Activated T-cell treated with anti-CD3 and anti-CD28 coated beads, Interleukin-2, amount 50 U/mL, for 1 hour (primary cell): ENCODE data around the gene MNX1.

ENCODE experiments used
- DNase-seq: peaks from one replicate; pipeline ENCODE4 v3.0.0-alpha.2; 2020

Gene MNX1

DNA sequence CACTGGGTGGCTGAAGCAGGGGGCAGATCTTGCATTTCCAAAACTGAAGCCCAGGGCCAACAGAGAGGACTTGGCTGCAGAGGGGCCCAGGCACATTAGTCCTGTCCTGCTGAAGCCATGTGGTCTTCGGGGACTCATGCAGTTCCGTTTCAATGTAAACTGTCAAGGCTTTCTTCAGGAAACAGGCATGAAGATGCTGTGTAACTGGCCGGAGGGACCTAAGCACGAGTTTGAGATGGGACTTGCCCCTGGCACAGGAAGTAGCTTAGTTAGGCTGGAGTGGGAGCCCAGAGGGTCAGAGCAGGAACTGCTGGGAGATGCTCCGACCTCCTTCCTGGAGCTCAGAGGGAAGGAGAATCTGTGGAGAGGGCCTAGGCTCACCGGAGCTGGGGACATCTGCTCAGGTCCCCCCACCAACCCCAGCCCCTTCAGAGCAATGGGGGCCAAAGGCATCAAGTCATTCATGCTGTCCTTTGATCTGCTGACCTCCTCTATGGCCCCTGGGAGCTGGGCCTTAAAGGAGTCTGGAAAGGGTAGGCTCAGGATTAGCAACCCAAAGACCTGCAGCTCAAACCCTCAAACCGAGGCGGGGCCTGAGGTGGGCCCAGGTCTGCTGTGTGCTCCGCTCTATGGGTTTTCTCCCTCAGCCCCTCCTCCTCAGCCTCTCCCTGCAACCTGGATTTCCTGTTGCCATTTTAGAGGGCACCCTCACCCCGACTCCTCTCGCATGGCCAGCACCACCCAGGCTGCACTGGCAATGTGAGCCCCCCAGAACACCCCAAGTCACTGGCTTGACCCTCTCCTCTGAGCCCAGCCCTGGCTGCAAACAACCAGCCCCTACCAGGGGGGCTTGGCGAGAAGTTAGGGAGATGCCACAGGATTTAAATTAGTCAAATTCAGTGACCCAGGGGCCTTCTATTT, 4.4 kb upstream of the MNX1 start:
- DNase-seq: no peak

DNA sequence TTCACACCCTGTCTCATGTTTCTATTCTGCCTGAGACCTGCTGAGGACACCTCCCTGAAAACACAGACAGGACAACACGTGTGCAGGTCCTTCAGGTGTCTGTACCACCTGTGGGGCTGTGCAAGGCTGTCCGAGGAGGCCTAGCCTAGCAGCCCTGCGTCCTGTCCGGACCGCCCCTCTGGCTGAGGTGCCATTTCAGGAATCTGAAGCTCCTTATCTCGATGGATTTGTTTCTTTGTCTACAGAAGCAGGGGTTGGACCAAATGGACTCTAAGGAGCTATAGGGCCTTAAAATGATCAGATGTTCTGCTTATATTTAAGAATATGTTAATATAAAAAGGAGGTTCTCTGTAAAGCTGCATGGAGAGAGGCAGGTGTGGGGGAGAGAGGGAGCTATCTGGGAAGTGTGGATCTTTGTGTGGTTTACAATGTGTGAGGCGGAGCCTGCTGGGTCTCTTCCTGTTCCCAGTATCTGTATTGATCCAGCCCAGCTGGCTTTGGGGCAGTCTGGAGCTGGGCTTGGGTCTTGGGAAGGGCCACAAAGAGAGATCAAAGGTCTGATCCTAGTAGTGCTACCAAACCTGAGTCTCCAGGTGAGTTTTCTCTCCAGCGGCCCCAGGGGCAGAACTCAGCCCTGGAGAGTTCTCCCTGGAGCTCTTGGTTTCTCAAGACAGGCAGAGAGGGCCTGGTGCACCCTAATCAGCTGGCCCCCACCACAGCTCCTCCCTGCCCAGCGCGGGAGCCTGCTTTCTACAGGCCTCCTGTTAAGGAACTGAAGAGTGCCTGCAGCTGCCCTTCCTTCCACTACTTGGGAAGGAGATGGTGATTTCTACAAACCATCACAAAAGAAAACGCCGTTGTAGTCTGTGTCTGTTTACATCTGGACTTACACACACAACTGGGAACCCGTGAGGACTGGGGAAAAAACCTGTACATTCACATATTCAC, 3.4 kb upstream of the MNX1 start:
- no peak for DNase-seq

DNA sequence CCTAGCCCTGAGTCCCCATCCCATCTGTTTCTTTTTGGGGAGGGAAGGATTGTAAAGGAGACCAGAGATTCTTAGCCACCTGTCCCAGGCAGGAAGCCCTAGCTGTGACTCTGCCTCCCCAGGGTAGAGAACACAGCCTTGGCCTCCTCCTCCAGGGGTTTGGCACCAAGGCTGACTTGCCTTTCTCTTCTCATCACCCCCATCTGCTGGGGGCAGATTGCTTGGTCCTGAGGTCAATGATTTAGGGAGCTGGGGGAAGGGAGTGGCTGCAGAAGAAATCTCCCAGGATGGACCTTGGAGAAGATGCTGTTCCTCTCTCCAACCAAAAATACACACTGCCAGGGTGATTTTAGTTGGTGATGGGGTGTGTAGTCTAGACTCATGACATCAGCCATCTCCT, 2.6 kb upstream of the MNX1 start:
- DNase-seq: no peak

DNA sequence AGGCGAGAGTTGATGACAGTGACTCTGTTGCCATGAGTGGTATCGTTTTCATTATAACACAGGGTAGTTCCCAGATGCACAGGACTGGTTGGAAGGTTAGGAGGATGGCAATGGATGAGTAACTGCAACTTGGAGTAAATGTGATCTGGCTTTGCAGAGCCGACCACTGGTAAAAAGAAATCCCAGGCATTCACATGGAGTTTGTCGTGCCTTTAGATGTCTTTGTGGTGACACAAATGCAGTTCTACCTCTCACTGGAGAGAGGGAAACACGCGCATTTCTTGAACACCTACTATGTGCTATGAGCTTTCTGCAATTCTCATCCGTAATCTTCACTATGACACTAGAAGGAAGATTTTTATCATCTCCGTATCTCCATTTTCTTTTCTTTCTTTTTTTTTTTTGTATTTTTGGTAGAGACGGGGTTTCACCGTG, 1.7 kb upstream of the MNX1 start:
- DNase-seq: no peak

DNA sequence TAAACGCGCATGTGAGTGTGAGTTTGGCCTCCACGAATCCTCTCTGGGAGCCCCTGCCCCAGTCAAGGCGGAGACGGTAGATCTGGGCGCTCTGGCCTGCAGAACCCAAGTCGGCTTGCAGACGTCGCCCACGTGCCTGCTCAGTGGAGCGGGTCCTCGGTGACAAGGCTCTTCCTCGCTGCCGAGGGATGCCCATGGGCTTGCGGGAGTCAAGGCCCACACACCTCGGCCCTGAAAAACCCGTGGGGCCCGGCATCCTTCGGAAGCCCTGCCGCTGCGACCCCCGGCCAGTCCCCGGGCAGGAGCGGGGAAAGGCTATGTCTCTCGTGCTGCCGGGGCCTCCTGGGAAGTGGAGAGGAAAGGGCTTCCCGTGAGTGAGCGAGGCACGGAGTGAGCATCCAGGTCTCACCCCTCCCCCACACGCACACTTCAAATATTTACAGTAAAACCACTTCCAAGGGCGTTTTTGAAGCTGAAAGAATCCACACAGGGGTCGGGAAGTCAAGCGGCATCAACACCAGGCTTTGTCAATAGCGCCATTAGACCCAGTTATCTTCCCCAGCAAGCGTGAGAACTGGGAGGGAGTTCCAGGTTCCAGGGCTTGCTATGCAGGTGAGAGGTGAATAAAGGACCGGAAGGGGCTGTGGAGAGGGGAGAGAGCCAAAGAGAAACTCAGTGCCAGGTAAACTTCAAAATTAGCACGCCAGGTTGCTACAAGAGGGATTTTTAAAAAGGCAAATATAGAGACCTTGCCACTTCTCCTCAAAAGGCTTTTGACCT, 1.1 kb upstream of the MNX1 start:
- DNase-seq: no peak

DNA sequence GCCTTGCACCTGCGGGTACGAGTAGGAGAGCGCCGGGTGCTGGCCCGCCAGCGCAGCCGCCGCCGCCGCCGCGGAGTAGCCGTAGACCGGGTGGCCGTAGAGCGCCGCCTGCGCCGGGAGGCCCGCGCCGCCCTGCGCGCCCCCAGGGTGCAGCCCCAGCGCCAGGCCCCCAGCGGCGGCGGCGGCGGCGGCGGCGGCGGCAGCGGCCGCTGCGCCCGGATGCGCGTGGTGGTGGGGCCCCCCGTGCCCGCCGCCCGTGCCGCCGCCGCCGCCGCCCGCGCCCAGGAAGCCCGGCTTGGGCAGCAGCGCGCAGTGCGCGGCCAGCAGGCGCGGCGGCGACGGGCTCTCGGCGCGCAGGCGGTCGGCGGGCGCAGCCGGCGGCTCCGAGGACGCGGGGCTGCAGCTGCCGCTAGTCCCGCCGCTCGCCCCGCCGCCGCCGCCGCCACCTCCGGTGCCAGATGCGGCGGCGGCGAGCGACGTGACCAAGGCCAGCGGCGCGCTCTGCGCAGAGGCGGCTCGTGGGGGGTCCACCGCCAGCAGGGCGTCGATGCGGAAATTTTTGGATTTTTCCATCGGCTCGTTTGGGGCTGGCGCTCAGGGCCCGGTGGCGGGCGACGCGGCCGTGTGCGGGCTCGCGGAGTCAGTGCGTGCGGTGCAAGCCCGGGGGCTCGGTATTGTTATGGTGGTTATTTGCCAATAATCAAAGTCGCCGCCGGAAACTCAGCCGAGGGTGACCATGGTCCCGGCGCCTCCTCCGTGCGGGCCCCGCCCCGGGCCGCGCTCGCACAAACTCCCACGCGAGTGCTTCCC, 480 bp downstream of the MNX1 start:
- no peak for DNase-seq

DNA sequence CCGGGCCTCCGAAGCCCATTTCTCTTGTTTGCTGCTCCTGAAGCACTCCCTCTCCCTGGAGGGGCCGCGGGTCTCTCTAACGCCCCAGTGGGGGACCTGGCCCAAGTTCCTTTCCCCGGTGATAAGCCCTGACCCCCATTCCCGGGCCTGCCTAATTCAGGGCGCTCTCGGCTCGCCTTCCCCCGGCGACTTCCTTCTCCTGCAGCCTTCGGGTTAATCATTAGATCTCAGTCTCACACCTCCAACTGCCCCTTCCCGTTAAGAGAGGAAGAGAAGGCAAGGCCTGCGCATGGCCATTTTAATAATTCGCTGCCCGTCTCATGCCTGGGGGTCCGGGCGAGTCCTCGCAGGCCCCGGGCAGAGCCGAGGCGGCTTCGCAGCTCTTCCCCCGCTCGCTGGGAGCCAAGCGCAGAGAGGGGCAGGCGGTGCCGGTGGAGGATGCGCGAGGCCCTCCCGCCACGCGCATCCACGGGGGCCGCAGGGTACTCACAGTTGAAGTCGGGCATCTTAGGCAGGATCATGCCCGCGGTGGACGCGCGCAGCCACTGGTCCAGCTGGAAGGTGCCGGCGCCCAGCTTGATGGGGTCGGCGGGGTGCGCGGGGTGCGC, 1.2 kb downstream of the MNX1 start:
- no peak for DNase-seq

DNA sequence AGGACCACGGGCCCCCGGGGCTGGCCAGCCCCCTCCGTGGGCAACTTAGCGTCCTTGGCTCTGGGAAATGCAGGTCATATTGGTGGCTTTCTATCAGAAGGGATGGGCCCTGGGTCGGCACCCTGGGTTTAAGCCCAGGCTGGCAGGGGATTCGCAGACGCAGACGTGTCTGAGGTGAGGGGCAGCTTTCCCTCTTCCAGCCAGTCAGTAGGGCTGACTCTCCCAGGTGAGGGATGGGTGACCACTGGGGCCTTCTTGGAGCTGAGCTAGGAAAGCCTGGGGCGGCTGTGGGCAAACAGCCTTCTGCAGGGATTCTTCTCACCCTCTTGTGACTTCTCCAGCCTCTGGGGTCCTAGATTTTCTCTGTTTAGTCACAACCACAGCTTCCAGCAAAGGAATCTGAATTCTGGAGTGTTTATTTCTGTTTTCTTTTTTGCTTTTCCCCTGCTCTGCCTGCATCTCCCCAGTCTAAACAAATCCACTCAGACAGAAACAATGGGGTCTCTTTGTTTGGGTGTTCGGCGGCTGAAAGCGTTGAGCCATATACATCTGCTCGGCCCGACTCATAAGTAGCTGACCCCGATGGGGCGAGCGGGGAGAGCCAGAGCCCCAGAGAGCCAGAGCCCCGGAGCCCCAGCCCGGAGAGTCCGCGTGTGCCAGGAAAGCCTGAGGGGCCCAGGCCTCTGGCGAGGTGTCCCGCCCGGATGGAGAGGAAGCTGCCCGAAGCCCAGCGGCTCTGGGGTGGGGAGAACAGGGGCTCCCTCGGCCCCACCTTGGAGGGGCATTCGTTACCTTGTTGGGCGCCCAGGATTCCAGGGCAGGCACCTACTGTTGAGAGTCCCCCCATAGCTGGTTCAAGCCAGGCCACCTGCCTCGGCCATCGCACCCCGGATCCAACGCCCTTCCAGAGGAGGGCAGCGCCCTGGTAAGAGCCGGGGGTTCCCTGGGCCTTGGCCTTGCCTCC, 2.0 kb downstream of the MNX1 start:
- no peak for DNase-seq

DNA sequence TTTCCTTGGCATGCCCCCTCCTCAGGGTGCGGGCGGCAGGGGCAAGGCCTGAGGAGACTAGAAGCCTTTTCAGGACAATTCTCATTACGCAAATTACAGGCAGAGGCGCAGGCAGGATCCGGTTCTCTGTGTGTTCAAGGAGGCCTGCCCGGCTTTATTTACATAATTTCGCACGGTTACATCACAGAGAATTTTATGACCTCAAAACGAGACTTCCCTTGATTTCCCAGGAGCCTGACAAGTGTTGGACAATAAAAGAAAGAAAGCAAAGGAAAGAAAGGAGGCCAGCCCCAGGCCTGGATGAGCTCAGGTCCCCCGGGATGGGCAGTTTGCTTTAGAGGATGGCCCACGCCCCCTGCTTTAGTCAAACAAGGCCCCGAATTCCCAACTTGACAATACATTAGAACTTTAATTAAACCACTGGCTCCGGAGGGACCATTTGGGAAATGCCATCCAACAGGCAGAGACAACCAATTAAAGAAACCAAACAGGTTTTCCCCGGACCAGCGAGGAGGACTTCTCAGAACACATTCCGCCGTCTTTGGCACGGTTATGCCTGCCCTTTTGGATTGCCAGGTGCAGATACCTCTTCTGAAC, 2.9 kb downstream of the MNX1 start:
- no peak for DNase-seq

DNA sequence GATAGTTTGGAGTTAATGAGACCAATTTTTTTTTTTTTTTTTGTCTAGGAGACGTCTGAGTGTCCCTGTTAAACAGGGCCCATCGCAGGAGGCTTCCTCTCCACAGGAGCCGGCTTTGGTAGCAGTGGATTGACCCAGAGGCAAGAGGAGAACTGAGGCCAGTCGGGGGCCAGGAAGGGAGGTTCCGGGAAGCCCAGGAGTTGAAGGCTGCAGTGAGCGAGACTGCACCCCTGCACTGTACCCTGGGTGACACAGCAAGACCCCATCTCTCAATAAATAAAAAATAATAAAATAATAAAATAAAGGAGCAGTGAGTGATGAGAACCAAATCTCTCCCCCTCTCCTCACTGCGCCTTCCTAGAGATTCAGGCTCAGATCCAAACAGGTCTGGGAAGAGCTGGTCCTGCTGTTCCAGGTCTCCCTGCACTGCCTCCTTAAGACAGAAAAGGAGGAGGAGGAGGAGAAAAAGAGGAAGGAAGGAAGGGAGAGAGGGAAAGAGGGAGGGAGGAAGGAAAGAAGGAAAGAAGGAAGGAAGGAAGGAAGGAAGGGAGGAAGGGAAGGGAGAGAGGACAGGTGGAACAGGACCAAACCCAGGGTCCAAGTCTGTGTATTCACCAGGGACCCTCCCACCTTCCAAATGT, 3.5 kb downstream of the MNX1 start:
- no peak for DNase-seq

DNA sequence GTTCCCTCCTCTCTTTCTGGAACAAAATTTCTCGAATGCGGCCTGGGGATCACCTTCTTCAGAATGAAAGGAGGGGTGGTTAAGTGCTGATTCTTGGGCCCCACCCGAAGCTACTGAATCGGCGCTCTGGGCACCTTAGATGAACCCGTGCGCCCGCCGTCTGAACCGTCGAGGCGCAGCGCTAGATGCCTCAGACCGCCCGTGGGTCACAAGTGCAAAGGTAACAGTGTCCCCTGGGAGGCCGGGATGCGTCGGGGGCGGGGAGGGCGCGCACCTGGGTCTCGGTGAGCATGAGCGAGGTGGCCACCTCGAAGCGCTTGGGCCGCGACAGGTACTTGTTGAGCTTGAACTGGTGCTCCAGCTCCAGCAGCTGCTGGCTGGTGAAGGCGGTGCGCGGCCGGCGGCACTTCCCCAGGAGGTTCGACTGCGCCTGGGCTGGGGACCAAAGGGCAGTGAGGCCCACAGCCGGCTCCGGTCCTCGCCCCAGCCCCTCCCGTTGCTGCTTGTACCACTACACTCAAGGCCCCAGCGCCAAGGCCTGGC, 4.2 kb downstream of the MNX1 start:
- no peak for DNase-seq

DNA sequence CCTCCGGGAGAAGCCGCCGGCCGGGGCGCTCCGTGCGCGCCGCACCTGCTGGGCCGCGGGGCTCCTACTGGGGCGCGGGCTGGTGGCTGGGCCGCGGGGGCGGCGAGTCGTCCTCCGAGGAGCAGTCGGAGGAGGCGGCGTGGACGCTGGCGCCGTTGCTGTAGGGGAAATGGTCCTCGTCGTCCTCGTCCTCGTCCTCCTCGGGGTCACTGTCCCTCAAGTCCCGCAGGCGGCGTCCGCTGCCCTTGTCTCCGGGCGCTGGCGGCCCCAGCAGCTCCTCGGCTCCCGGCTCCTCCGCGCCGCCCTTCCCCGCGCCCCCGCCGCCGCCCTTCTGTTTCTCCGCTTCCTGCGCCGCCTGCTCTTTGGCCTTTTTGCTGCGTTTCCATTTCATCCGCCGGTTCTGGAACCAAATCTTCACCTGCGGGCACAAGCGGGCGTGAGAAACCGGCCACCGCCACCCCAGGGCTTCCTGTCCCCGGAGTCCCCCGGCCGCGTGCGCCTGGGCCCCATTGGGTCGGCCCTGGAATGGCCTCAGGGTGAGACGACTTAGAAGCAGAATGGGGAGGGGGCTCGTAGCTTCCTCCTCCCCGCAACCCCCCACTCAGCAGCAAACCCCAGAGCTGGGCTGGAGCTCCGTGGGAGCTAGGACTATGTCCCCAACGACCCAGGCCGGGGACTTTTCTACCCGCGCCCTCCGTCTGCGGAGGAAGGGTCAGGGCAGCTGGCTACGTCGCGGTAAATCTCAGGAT, 4.8 kb downstream of the MNX1 start:
- no peak for DNase-seq

DNA sequence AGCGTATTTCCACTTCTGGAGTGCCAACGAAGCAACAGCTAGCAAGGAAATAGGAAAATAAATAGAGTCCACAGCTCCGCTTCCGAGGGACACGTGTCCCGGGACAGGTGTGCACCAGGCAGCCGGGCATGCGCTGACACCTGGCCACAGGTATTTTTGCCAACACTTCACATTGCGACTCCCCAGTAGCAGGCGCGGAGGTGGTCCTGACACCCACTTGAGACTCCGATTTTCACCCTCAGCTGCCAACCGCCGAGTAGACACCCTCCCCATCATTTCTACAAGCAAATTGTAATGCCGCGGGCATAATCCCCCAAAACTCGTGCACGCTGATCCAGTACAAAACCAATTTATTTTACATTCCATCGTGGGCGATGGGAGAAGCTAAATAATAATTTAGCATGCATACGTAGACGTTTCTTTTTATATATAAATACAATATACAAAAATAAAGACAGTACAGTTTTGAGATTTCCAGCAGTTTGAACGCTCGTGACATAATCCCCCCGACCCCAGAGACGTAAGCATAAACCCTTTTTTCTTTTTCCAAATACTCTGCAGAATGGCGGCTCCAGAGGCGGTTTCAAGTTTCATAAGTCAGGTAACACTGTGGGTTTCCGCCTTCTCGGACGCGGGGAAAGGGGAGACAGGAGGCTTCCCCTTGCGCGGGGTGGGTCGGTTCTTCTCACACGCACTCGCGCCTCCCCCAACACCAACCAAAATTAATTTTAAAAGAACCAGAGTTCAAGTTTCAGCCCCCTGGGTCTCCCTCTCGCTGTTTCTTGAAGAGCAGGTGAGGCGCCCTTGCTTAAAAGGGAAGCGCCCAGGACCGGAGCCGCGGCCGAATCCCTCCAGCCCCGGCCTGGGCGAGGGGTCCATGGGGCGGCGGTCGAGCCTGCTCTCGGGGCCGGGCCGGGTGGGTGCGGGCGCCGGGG, 5.7 kb downstream of the MNX1 start:
- DNase-seq: no peak

DNA sequence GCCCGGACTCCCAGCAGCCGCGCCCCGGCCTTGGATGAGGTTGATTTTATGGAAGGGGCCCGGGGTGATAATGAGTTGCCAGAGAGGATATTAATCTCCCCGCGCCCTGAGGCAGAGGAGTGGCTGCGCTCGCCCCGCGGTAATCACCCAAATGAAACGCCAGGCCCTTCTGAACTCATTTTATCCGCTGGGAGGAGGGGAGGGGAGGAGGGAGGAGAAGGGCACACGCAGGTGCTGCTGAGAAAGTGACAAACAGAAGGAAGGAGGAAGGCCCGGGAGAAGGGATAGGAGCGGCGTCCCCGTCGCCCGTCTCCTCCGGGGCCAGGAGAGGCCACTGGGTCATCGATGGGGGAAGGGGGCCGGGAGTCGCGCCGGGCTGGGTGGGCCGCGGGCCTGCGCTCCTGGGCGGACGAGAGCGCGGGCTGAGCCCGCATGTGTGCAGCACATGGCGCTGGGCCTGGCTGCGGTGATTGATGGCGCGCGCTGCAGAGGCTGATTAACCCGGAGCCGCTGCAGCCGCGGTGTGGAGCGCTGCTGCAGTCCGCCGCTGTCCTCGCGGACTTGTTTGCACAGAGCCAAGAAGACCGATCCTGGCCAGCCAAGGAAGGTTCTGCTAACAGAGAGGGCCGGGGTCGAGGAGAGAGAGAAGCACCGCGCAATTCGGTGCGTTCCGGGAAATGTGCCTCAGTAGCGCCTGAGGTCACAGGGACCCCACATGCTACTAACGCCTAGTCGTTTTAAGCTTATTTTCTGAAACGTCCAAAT, 6.5 kb downstream of the MNX1 start:
- DNase-seq: no peak

DNA sequence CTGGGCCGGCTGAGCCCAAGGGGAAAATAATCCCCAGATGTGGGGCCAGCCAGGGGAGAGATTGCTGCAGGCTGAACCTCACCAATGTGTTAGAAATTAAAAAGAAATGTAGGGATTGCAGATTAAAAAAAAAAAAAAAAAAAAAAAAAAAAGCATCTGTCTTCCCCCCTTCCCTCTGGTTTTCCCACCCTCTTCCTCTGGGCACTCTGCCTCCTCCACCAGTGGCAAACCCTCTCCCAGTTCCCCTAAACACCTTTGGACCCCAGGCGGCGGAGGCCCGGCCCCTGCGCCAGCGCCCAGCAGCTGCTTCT, 7.1 kb downstream of the MNX1 start:
- DNase-seq: no peak

DNA sequence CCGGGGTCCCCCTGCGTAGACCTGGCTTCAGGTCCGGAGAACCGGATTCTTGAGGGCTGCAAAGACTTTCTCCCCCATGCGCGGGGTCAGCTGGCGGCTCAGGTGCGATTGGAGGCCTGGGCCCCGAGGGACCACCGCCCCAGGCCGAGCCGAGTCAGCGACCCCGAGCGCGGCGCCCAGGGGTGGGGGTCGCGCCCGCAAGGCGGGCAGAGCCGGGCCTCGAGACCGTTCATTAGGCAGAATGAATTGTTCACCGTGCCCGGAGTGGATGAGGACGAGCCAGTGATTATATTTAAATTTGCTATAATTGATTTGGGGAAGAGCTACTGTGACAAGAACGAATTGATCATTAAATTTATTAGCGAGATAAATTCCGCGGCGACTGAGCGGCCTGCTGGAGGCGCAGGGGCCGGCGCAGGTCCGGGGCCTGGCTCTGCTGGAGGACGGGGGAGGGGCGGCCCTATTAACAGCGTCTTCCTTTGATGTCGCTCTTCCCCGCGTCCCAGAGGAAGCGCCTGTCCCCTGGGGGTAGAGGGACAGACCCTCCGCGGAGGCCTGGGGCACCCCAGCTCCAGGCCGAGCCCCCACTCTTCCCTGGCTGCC, 7.5 kb downstream of the MNX1 start:
- no peak for DNase-seq
